T follicular helper cell (primary cell): ENCODE results near the gene RPL41.

ENCODE experiments used
- DNase-seq: peaks from one replicate; pipeline ENCODE4 v3.0.0-alpha.2; 2020; ENCODE audit warnings: low read depth

Gene RPL41

DNA sequence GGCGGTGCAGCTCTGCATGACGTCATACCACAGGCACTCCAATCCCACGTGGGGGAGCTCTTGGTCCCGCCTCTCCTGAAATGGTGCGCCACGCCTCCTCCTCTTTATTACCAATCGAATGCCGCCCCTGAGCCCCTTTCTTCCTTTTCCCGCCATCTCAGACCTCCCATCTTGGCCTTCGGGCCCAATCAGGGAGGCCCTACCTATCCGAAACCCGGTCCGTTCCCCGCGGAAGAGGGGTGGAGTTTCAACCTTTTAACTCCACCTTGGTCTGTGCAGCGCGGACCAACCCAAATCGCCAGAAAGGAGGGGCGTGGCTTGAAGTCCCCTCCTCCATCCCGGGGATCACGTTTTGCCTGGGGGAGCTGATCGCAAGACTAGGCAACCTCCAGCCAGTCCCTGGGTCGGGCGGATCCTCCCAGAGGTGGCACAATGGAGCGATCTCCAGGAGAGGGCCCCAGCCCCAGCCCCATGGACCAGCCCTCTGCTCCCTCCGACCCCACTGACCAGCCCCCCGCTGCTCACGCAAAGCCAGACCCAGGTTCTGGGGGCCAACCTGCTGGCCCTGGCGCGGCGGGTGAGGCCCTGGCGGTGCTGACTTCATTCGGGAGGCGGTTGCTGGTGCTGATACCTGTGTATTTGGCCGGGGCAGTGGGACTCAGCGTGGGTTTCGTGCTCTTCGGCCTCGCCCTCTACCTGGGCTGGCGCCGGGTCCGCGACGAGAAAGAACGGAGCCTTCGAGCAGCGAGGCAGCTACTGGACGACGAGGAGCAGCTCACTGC, 11.6 kb downstream of the RPL41 start, which contains the start of gene ESYT1:
TSS of gene ESYT1 (plus strand) at position 380 of the 782 bp plus-strand sequence. CDS start at position 433, 53 bp downstream.
- peak; percentile 98 for DNase-seq

GRCh38 chr12:56128670-56129205, 12.3 kb downstream of the RPL41 start:
- no peak for DNase-seq

GRCh38 chr12:56129206-56129941, 12.9 kb downstream of the RPL41 start:
- peak; percentile 42 for DNase-seq

GRCh38 chr12:56129942-56130495, 13.6 kb downstream of the RPL41 start:
- DNase-seq, result no peak

DNA sequence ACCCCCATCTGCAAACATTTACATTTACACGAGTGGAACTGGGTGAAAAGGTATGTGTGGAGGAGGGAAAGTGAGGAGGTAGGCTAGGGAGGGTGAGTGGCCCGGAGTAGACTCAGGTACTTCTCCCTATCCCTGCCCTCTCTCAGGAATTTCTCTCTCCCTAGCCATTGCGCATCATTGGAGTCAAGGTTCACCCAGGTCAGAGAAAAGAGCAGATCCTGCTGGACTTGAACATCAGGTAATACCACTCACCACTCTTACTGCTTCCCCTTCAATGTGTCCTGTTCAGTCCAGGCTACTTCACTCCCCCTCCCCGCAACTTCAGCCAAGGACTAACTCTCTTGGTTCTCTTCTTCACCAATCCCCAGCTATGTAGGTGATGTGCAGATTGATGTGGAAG, 14.4 kb downstream of the RPL41 start:
- no peak for DNase-seq

- no peak for DNase-seq
These were observed 18.5 kb downstream of the RPL41 start for GRCh38 chr12:56134897-56135296.

GRCh38 chr12:56137853-56138571, 21.6 kb downstream of the RPL41 start:
- DNase-seq, result no peak

- no peak for DNase-seq
These were observed 25.7 kb downstream of the RPL41 start for GRCh38 chr12:56141946-56142784.

GRCh38 chr12:56143217-56143616, 26.8 kb downstream of the RPL41 start:
- no peak for DNase-seq

- DNase-seq, result no peak
These were observed 27.4 kb downstream of the RPL41 start for GRCh38 chr12:56143870-56144269.

DNA sequence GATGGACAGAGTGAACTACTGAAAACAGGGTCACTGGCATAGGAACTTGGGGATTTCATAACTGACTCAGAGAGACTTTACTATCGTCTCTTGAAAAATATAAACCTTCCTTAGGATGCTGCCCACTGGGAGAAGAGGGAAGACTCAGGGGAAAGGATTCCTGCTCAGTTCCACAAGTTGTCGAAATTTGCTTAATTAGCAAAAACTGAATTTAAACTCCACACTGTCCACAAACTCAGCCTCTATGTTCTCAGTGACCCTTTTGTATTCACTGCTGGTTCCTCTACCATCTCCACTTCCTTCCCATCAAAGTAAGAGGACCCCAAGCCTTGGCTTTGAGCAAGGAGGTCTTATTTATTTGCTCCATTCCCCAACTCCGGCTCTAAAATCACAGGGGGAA, 28.8 kb downstream of the RPL41 start:
- no peak for DNase-seq

- DNase-seq, result no peak
These were observed 30.3 kb downstream of the RPL41 start for GRCh38 chr12:56146492-56147460.

- DNase-seq, result no peak
These were observed 34.1 kb downstream of the RPL41 start for GRCh38 chr12:56150563-56150962.

DNA sequence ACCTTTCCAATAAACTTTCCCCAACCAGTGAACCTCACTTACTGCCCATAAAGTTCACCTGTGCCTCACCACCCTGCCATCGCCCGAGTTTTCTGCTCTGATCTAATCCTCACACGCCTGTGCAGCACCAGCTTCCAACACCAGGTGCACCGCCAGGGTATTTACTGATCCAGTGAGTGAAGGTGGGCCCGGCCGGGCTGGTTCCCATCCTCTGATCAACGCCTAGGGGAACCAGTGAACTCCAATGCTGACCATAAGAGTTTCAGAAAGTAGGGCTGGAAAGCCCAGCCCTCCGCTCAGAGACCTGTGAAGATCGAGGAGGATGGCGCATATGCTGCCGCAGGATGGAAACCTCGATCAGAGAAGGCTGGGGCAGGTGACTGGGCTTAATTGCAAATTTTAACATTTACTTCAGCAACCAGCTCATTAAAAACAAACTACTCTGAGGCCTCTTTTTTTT, 35.3 kb downstream of the RPL41 start:
- DNase-seq, result peak; percentile 51

- DNase-seq, result peak; percentile 89
These were observed 35.8 kb downstream of the RPL41 start, which contains the start of gene MYL6B for GRCh38 chr12:56152132-56152755. Gene MYL6B (plus strand): TSS chr12:56152587. CDS start chr12:56153919, 1,332 bp downstream.

GRCh38 chr12:56152756-56153677, 36.6 kb downstream of the RPL41 start:
- no peak for DNase-seq

GRCh38 chr12:56153678-56154065, 37.2 kb downstream of the RPL41 start:
- no peak for DNase-seq

- no peak for DNase-seq
These were observed 37.9 kb downstream of the RPL41 start for GRCh38 chr12:56154246-56154771.
